GM18508 (cell line): ENCODE data around the gene SLC9A7.
A peak's percentile ranks its signal among the peaks of the same experiment; 100 is the strongest.

ENCODE experiments used
- ATAC-seq: cut with Tn5 transposase; IDR thresholded peaks from one replicate; pipeline ENCODE4 v1.9.1; 2021; ENCODE audit warnings: moderate number of reproducible peaks; ENCODE audit not compliant: insufficient read depth, unreplicated experiment

Gene SLC9A7

GRCh38 chrX:46710425-46710824 lies 48.5 kb downstream of the SLC9A7 start:
- ATAC-seq: no peak

GRCh38 chrX:46707274-46707965 lies 51.5 kb downstream of the SLC9A7 start:
- no peak for ATAC-seq

GRCh38 chrX:46704767-46705386 lies 54.0 kb downstream of the SLC9A7 start:
- ATAC-seq: peak; percentile 95

- no peak for ATAC-seq
Measured at GRCh38 chrX:46703980-46704379, 54.9 kb downstream of the SLC9A7 start.

- ATAC-seq: no peak
Measured at GRCh38 chrX:46698691-46699090, 60.2 kb downstream of the SLC9A7 start.

- no peak for ATAC-seq
Measured at GRCh38 chrX:46695491-46695890, 63.4 kb downstream of the SLC9A7 start.

GRCh38 chrX:46694549-46694948 lies 64.4 kb downstream of the SLC9A7 start:
- no peak for ATAC-seq

GRCh38 chrX:46693149-46693548 lies 65.8 kb downstream of the SLC9A7 start:
- no peak for ATAC-seq

GRCh38 chrX:46690818-46691217 lies 68.1 kb downstream of the SLC9A7 start:
- ATAC-seq: no peak

GRCh38 chrX:46687619-46688018 lies 71.3 kb downstream of the SLC9A7 start:
- ATAC-seq: no peak

- peak; percentile 64 for ATAC-seq
Measured at GRCh38 chrX:46686003-46686645, 72.8 kb downstream of the SLC9A7 start.

- ATAC-seq: no peak
Measured at GRCh38 chrX:46683048-46683447, 75.9 kb downstream of the SLC9A7 start.

GRCh38 chrX:46681849-46682248 lies 77.1 kb downstream of the SLC9A7 start:
- no peak for ATAC-seq

- ATAC-seq: no peak
Measured at GRCh38 chrX:46678232-46678631, 80.7 kb downstream of the SLC9A7 start.

GRCh38 chrX:46676399-46677356 lies 82.2 kb downstream of the SLC9A7 start:
- ATAC-seq: no peak

GRCh38 chrX:46673620-46674359 lies 85.1 kb downstream of the SLC9A7 start:
- no peak for ATAC-seq

- ATAC-seq: no peak
Measured at GRCh38 chrX:46670316-46670715, 88.6 kb downstream of the SLC9A7 start.

GRCh38 chrX:46666831-46667230 lies 92.1 kb downstream of the SLC9A7 start:
- no peak for ATAC-seq

- ATAC-seq: no peak
Measured at GRCh38 chrX:46665232-46666152, 93.4 kb downstream of the SLC9A7 start.
